NCI-H510A (cell line): ENCODE results near the gene TP73.
A peak's percentile ranks its signal among the peaks of the same experiment; 100 is the strongest.

Experiments used
- DNase-seq: peaks from one replicate; lab custom pipeline; 2025; lab: John Stamatoyannopoulos, UW

TP73 gene

DNA sequence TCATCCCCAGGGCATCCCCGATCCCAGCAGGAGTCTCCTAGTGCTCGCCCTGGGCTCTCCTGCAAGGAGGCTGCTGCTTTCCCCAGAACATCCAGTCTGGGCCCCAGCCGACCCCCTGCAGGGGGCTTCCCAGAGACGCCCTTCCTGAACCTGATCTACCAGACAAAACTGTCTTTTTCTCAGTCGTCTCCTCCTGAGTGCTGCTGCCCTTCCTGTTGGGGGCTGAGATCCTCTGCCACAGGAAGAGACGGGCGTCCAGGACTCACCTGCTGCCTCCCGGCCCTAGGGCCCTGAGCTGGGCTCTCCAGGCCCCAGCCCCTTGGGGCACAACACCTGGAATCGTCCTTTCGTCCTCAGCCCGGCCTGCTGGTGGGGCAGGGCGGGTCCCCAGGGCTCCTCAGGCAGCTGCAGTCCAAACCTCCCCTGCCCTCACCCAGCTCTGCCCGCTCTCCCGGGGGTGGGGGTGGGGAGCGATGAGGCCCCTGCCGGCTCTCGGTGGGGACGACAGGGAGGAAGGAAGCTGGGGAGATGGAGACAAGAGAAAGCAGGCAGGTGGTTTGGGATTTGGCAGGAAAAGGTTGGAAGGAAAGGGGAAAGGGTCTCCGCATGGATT lies 36.9 kb downstream of the TP73 start:
- DNase-seq = no peak

DNA sequence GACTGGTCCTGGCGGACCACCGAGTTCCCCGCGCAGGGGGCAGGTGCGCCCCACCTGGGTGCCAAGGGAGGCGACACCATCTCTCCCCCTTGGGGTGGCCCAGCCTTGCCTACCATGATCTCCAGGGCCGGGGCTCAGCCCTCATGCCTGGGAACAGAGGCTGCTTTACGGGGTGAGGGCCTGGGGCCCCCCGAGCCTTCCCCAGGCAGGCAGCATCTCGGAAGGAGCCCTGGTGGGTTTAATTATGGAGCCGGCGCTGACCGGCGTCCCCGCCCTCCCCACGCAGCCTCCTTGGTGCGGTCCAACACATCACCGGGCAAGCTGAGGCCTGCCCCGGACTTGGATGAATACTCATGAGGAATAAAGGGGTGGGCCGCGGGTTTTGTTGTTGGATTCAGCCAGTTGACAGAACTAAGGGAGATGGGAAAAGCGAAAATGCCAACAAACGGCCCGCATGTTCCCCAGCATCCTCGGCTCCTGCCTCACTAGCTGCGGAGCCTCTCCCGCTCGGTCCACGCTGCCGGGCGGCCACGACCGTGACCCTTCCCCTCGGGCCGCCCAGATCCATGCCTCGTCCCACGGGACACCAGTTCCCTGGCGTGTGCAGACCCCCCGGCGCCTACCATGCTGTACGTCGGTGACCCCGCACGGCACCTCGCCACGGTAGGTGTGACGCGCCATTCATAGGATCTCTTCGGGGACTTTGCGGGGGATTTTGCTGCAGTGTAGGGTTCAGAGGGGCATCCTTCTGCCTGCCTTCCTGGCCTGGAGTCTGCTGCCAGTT lies 38.2 kb downstream of the TP73 start:
- DNase-seq = no peak

DNA sequence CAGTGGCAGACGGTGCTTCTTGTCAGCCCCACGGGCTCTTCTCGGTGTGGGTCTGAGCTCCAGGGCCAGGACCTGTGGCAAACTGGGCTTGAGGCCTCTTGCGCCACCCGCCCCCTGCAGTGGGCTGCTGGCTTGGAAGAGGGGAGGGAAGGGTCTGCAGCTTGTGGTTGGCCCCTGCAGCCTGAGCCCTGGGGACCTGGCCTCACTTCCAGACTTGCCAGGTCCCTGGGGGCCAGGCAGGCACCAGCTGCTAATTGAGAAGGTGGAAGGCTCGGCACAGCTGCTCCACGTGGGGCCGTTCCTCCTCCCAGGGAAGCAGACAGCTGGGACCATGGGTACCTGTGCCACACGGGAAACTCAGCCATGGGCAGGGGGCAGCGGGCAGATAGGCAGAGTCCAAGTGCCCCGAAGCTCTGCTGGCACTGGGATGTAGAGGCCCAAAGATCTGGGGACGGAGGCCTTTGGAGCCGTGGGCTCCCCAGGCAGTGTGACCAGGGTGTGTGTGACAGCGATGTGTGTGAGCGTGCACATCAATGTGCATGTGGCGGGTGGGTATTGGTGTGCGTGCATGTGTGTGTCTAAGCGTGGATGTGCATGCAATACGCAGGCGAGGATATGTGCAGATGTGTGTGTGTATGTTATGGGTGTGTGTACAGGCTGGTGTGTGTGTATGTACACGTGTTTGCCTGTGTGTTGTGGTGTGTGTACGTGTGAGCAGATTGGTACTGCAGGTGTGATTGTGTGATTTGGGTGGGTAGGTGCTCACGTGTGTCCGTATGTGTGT lies 39.3 kb downstream of the TP73 start:
- no peak for DNase-seq

DNA sequence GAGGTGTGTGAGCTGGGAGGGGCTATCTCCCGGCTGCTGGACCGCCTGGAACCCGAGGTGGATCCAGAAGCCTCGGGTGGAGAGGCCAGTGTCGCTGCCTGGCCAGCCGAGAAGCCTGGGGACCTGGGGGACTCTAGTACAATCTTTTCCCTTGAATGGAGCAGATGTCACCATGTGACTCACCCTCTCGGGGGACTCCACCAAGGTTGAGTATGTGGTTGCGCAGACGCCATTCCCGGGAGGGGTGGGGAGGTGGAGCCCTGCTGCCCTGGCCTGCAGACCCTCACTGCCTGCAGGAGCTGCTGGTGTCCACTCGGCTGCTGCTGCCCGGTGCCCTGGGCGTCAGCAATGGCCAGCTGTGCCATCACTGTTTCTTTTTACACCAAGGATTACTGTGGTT lies 40.3 kb downstream of the TP73 start:
- no peak for DNase-seq

DNA sequence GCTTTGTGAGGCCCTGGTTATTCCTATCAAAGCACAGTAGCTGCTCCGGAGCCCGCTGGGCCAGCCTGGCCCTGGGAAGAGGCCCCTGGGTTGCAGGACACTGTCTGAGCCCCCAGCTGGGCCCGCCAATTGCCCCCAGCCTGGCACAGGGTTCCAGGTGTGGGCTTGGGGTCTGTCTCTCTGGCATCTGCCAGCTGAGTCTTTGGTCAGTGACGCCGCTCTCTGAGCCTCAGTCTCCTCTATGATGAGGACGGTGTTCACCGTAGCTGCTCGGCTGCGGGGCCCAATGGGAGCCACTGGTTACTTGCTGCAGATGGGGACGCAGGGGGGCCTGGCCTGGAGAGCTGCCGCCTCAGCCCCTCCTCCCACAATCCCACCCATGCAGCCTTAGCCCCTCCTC lies 41.0 kb downstream of the TP73 start:
- DNase-seq = no peak

DNA sequence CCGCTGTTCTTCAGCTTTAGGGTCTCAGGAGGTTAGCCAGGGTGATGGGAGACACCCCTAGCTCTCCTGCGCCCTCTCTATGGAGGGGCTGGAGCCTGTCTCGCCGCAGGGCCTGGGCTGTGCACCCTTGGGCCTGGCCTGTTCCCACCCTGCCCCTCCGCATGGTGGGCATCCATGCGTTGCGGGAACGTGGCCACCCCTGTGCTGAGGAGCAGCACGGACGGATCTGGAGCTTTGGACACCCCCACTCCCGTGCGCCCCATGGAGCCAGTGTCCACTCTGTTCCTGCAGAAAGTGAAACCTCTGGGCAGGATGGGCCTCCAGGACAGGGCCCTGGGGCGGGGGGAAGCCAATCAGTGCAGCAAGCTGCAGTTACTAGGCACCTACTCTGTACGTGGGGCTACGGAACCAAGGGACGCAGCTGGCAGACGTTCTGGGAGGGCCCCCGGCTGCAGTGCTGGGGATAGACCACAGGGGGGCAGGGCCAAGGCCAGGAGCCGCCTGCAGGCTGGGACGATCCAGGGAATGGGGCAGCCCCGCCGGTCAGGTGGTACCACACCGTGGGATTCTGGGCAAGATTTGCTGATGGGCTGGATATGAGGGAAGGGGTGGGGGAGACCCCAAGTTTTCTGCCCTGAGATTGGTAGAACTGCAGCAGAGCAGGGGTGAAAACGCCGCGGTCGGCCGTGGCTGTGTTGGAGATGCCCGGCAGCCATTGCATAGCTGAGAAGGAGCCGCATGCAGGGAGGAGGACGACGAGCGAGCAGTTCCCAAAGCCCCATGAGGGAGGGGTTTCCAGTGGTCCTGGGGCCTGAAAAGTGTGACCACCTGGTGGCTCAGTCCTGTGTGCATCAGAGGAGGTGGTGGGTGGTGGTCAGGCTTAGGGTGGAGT lies 43.3 kb downstream of the TP73 start:
- no peak for DNase-seq

DNA sequence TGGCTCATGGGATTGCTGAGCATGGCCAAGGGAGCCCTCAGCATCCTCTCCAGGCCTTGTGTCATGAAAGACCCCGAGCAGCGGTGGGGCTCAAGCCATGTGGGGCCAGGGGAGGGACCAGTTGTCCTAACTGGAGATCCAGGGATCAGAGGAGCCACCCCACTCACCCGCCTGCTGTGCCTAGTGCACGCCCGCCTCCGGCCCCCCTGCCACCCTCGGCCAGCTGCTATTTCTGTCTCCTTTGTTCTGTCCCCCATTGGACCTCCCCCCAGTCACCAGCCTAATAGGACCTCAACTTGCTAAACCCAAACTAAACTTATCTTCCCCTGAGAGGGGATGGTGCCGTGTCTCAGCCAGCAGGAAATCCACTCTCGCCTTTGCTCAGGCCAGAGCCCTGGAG lies 44.4 kb downstream of the TP73 start:
- DNase-seq = no peak

DNA sequence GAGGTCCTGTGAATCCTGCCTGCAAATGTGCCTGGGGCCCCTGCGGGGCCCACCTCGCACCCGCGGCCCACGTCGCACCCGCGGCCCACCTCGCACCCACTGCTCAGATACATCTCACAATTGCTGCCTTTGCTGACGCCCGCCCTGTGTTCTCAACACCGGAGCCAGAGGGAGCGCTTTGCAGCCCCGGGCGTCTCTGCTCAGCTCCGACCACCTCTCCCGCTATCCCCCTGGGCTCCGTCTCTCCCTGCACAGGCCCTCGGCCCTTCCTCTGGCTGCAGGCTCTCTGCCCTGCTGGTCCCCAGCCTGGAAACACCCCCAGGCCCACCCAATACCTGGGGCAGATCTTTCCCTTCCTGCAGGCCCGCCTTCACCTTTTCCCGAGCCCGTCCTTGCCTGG lies 44.8 kb downstream of the TP73 start:
- DNase-seq = no peak

DNA sequence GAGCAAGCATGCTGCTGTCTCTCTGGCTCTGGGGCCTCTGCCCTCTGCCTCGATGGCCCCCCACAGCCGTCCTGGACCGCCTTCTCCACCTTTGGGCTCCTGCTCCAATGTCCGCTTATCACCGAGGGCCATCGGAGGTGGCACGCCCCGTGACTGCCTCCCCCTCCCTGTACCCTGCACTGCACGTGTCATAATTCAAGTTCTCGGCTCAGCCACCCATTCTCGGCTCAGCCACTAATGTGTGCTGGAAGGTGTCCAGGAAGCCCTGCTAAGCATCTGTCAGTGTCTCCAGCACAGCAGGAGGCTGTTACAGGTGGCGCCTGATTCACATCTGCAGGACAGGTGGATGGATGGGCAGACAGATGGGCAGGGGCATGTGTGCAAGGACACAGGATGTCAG lies 45.5 kb downstream of the TP73 start:
- DNase-seq = peak; percentile 84

DNA sequence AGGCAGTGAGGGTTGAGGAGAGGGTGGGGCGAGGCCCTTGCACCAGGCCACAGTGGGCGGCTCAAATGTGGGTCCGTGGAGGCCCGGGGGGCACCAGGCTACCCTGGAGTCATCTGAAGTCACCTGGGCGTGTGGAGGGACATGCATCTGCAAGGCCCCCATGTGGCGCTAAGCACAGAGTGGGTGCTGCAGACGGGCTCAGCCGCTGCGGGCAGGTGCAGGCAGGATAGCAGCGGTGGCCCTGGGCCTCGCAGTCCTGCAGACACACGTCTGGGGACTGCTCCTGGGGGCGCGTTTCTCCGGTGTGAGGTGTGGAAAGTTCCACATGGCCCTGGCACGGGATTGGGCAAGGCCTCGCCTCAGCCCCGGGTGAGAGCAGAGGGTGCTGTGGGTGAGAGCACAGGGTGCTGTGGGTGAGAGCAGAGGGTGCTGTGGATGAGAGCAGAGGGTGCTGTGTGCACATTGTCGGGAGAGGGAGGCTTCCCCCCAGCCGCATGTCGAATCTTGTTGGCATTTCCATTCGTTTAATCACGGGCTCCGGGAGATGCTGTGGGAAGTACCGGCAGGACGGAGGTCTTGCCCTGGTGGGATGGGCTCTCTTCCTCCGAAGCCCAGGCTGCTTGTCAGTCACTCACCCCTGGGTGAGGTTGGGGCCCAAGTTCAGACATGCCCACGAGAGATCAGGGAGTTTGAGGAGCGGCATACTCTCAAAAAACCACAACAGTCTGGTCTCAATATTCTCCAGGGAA lies 46.5 kb downstream of the TP73 start:
- DNase-seq = no peak

DNA sequence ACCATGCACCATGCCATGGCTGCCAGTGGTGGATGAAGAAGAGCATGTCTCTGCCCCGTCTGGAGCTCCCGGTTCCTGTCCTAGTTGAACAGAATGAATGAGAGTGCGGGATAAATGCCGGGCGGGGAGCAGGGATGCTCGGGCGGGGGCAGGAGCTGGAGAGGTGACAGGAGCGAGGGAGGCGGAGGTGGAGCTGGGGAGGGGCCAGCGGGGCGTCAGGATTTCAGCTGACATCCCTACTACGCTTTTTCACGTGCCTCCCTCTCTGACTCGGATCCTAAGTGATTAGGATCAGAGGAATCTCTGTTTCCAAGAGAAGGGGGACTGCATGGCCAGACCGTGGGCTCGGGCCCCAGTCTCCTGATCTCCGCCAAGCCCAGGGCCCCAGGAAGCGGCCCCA lies 47.3 kb downstream of the TP73 start:
- DNase-seq = no peak

DNA sequence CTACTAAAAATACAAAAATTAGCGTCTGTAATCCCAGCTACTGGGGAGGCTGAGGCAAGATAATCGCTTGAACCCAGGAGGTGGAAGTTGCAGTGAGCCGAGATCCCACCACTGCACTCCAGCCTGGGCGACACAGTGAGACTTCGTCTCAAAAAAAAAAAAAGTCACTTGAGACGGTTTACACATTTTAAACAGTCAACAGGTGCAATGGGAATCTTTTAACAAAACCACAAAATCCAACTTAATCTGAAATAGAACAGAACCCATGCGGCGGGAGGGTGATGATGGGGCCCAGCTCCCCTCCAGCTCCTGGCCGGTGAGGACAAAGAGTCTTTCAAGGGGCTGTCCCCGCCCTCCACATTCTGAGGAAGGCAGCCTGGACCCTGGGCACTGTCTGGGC lies 48.3 kb downstream of the TP73 start:
- DNase-seq = no peak

DNA sequence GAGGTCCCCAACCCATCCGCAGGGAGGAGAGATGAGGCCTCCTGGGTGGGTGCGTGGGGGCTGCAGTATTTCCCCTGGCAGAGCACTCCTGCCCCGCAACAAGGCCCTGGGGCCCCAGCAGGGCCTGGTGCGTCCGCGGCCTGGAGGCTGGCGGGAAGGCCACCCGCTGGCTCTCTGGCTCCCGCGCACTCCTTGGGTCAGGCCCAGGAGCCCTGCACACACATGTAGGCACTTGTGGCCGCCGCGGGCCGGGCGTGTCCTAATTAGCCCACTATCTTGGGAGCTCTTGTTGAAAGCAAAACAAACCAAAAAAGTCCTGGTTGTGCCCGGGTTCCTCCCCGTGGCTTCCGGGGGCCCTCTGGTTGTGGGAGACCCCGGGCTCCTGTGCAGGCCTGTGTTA lies 50.2 kb downstream of the TP73 start:
- no peak for DNase-seq

DNA sequence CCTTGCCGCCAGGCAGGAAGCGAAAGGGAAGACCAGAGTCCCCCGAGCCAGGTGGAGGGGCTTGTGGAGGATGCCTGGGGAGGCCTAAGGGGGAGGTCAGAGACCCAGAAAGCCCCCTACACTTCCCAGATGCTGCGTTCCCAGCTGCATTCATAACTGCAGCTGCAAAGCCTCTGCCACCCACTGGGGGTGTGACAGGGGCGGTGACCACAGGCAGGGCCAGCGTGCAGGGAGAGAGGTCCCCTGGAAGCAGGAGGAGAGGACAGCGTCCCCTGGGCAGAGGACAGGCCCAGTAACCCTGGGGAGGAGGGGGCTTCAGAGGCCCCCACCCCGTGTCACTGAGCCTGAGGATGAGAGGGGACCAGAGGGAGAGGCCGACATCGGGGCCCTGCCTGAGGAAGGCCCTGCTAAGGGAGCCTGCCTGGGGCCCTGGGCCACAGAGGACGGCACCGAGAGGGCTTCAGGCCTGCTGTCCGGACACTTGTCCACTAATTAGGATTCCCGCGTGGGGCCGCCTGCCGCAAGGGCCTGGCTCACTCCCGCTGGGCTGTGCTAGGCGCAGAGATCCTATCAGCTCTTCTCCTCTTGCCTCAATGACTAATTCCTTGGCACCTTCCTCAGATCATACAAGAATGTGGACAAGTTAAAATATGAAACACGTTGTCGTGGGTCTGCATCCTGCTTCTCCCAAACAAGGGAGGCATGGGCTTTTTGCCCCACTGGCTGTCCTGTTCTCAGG lies 50.8 kb downstream of the TP73 start:
- no peak for DNase-seq

DNA sequence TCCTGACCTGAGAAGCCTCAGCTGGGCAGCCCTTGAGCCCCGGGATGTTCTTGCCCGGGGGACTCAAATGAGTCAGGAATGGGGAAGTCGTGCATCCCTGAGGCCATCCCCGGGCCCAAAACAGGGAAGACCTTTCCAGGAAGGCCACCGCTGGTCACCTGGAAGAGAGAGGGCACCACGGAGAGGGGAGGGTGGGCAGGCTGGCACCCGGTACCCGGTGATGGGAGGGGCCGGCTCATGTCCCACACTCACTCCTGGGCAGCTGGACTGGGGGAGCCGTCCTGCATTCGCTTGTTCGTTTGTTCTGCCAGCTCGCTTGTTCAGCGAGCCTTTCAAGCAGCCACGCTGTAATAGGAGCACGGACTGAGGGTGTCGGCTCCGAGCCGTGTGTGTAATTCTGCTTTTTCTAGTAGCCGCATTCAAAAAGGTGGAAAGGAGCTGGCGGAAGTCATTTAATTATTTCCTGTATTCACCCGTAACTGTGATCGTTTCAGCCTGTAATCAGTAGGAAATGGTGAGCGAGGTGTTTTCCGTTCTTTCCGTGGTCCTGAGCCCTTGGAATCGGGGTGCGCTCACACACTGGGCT lies 51.6 kb downstream of the TP73 start:
- no peak for DNase-seq

DNA sequence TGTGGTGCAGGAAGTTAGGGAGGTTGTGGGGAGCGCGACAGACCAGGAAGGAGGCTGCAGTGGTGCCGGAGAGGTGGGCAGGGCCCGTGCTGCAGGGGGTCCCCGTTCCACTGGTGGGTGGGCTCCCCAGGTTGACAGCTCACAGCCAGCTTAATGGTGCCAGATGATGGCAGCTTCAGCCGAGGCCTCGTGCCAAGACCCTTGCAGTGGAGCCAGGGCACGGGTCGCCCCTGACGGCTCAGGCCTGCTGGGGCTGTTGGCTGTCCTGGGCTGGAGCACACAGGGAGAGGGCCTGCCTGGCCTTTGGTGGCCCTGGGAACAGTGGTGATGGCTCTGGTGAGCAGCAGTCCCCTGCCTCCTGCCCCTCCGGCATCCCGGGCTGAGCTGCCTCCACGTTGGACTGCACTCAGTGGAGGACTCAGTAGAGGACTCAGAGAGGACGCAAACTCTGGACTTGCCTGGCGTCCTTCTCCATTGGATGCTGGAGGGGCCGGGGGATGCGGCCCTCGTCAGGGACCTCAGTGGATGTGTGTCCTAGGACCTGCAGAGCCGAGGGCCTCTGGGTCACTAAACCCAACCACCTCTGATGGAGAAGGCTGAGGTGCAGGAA lies 53.1 kb downstream of the TP73 start:
- DNase-seq = no peak

DNA sequence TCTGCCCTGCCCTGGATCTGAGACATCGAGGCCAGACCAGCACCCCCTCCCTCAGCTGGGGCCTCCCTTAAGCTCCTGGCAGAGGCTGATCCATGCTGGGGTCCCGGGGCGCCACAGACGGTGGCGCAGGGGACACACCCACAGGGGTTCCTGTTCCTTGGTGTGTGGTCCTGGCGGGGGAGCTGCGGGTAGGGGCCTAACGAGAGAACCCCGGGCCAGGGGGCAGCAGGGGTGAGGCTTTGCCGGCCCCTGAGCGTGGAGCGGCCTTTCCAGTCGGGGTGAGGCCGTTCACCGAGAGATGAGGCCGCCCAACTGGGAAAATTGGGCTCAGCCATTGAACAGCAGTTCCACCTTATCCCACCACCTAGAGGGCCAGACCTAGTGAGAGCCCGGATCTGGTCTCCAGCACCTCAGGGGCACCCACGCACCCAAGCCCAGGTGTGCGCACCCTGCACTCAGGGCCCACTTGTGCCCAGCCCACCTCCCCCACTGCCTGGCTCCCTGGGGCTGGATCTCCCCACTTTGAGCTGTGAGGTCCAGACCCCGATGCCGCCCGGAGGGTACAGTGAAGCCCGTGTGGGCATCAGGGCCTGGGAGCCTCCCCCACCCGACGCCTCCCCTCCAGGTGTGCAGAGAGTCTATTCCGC lies 54.5 kb downstream of the TP73 start:
- no peak for DNase-seq

DNA sequence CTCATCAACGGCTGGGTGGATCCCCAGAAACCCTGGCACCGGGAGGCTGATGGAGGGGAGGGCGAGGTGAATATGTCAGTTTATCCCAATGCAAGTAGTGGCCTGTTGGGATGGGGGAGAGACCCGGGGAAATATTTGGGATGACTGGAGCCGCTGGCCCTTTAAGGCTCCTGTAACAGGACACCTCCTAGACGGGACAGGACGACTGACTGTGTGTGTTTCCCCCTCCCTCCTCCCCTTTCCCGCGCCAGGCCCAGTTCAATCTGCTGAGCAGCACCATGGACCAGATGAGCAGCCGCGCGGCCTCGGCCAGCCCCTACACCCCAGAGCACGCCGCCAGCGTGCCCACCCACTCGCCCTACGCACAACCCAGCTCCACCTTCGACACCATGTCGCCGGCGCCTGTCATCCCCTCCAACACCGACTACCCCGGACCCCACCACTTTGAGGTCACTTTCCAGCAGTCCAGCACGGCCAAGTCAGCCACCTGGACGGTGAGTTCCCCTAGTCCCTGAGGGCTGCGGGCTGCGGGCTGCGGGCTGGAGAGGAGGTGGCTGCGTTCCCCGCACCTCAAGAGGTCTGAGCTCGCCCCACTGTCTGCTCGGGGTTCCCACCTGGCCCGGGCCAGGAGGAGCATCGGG lies 55.1 kb downstream of the TP73 start:
- no peak for DNase-seq

DNA sequence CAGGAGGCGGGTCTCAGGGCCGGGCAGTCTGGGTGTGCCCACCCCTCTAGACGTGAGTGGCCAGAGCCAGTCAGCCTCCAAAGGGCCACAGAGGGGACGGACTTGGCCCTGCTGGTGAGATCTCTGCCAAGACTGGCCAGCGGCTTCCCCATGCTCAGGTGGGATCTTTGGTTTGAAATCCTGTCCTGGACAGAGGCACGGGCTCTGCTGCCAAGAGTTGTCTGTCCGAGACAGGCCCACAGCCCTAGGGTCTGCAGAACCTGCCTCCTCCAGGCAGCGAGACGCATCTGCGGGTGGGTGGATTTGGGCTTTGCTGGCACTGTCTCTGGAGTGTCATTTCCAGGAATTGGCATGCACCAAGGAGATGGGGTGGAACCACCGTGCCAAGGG lies 55.6 kb downstream of the TP73 start:
- no peak for DNase-seq
